ENCODE results near the gene ATP6V0E1.

DNA sequence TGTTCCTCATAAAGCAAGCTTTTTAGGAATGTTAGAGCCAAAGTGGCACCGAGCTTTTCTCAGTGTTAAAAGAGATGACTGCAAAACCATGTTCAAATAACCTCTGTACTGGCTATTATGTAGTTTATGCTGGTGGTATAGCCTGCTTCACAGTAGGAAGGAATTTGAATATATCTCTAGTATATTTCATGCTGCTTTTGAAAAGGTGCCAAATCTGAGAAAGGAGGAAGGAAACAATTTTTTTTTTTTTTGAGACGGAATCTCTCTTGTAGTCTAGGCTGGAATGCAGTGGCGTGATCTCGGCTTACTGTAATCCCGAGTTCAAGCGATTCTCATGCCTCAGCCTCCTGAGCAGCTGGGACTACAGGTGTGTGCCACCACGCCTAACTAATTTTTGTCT lies 86.1 kb downstream of the ATP6V0E1 start:
- no peak for TF ChIP-seq GATA2 (IDR thresholded peaks at IDR 0.05; ENCODE audit: low read depth, low read length)
- no peak for TF ChIP-seq GATA3 (IDR thresholded peaks at IDR 0.05; ENCODE audit: low read depth, low read length)
